GM19455 (cell line): ENCODE results near the gene MAP1LC3B.
"Not testable (repeated sequence)": the region's sequence is repeated elsewhere in the genome, so short reads cannot be mapped to it uniquely, and the experiment has no call there.

ENCODE experiments used
- ATAC-seq: cut with Tn5 transposase; IDR thresholded peaks from one replicate; pipeline ENCODE4 v1.9.1; 2021; ENCODE audit not compliant: unreplicated experiment

Gene MAP1LC3B

GRCh38 chr16:87360862-87361610 lies 31.1 kb upstream of the MAP1LC3B start:
- no peak for ATAC-seq

GRCh38 chr16:87361916-87362619 lies 30.1 kb upstream of the MAP1LC3B start:
- ATAC-seq, result no peak

GRCh38 chr16:87362828-87363559 lies 29.1 kb upstream of the MAP1LC3B start:
- ATAC-seq, result not testable (repeated sequence)

- no peak for ATAC-seq
Observed at GRCh38 chr16:87363771-87364455, 28.2 kb upstream of the MAP1LC3B start.

GRCh38 chr16:87365021-87365713 lies 27.0 kb upstream of the MAP1LC3B start:
- ATAC-seq, result no peak

GRCh38 chr16:87366288-87366687 lies 25.8 kb upstream of the MAP1LC3B start:
- no peak for ATAC-seq

GRCh38 chr16:87366930-87367329 lies 25.2 kb upstream of the MAP1LC3B start:
- no peak for ATAC-seq

GRCh38 chr16:87367529-87367928 lies 24.6 kb upstream of the MAP1LC3B start:
- no peak for ATAC-seq

GRCh38 chr16:87368029-87368770 lies 23.9 kb upstream of the MAP1LC3B start:
- no peak for ATAC-seq

- ATAC-seq, result no peak
Observed at GRCh38 chr16:87369117-87369765, 22.9 kb upstream of the MAP1LC3B start.

- ATAC-seq, result no peak
Observed at GRCh38 chr16:87369796-87370719, 22.1 kb upstream of the MAP1LC3B start.

- ATAC-seq, result no peak
Observed at GRCh38 chr16:87371261-87371866, 20.8 kb upstream of the MAP1LC3B start.

- ATAC-seq, result no peak
Observed at GRCh38 chr16:87372305-87372704, 19.8 kb upstream of the MAP1LC3B start.

GRCh38 chr16:87374313-87374712 lies 17.8 kb upstream of the MAP1LC3B start:
- ATAC-seq, result no peak

- no peak for ATAC-seq
Observed at GRCh38 chr16:87375426-87376135, 16.6 kb upstream of the MAP1LC3B start.

- ATAC-seq, result no peak
Observed at GRCh38 chr16:87376660-87377059, 15.5 kb upstream of the MAP1LC3B start.

GRCh38 chr16:87379312-87379752 lies 12.8 kb upstream of the MAP1LC3B start:
- not testable (repeated sequence) for ATAC-seq
